ENCODE measurements around the gene NFIA.

DNA sequence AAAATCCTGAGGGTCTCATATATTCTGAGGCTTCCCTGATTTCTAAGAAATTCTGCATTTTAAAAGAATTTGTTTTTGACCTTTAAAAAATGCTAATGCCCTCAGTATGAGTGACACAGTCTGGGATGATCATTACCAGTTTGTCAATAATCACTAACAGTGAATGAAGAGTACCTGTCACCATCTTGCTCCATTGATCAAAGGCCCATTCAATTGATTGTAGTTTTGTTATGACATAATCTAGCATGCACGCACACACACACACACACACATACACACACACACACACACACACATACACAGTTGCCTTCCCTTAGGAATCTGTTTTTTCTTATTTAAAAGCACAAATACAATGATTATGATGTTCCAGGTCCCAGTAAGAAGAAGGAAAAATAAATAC lies 250.4 kb downstream of the NFIA start:
- no peak for TF ChIP-seq CTCF (IDR thresholded peaks at IDR 0.05)
- TF ChIP-seq POLR2A (IDR thresholded peaks at IDR 0.05), result no peak

Measured in esophagus squamous epithelium (tissue), 4 donors.